H9 (cell line): ENCODE data around the gene ADAR. TPM values are rescaled to one million over a fixed set of nuclear protein-coding genes. Genes with fewer than 3 reads are reported as not detected.

Experiments used
- DNase-seq: peaks from one replicate; pipeline ENCODE4 v3.0.0-alpha.2; 2017
- H2AFZ ChIP-seq: one replicate; pipeline ENCODE4 v1.6.1; 2013; ENCODE audit warnings: mild to moderate bottlenecking, low read length, control low read depth, moderate library complexity
- H2AK5ac ChIP-seq: 2 replicates; pipeline ENCODE4 v1.6.1; 2013; ENCODE audit warnings: low read length, control low read depth, mixed read lengths; ENCODE audit not compliant: insufficient read length
- H2BK120ac ChIP-seq: one replicate; pipeline ENCODE4 v1.6.1; 2013; ENCODE audit warnings: low read depth, mild to moderate bottlenecking, low read length, control low read depth, inconsistent platforms; ENCODE audit not compliant: poor library complexity, severe bottlenecking
- H2BK12ac ChIP-seq: 2 replicates; pipeline ENCODE4 v1.6.1; 2013; ENCODE audit warnings: low read length, control low read depth, mixed read lengths, low read depth; ENCODE audit not compliant: insufficient read length
- H2BK15ac ChIP-seq: 2 replicates; pipeline ENCODE4 v1.6.1; 2013; ENCODE audit warnings: low read depth, low read length, control low read depth
- H2BK20ac ChIP-seq: one replicate; pipeline ENCODE4 v1.6.1; 2013; ENCODE audit warnings: low read depth, mild to moderate bottlenecking, low read length, control low read depth, inconsistent platforms; ENCODE audit not compliant: poor library complexity, severe bottlenecking
- H2BK5ac ChIP-seq: 2 replicates; pipeline ENCODE4 v1.6.1; 2013; ENCODE audit warnings: low read length, control low read depth, mixed read lengths; ENCODE audit not compliant: insufficient read length
- H3K14ac ChIP-seq: 2 replicates; pipeline ENCODE4 v1.6.1; 2013; ENCODE audit warnings: low read length, control low read depth; ENCODE audit not compliant: insufficient read depth
- H3K18ac ChIP-seq: 2 replicates; pipeline ENCODE4 v1.6.1; 2013; ENCODE audit warnings: low read depth, mild to moderate bottlenecking, mixed read lengths, low read length, control low read depth; ENCODE audit not compliant: insufficient read length
- H3K23ac ChIP-seq: 2 replicates; pipeline ENCODE4 v1.6.1; 2013; ENCODE audit warnings: low read length, control low read depth, mixed read lengths, low read depth; ENCODE audit not compliant: insufficient read length
- H3K23me2 ChIP-seq: 2 replicates; pipeline ENCODE4 v1.6.1; 2013; ENCODE audit warnings: low read depth, mild to moderate bottlenecking, mixed read lengths, low read length, control low read depth; ENCODE audit not compliant: insufficient read length, poor library complexity, severe bottlenecking
- H3K27ac ChIP-seq: 2 replicates; pipeline ENCODE4 v1.5.1; 2013; ENCODE audit warnings: low read length, control low read depth, mixed read lengths, low read depth; ENCODE audit not compliant: insufficient read length
- H3K27me3 ChIP-seq: 2 replicates; pipeline ENCODE4 v1.6.1; 2013; ENCODE audit warnings: low read length, control low read depth, inconsistent platforms; ENCODE audit not compliant: insufficient read depth
- H3K4ac ChIP-seq: 2 replicates; pipeline ENCODE4 v1.6.1; 2013; ENCODE audit warnings: low read depth, mild to moderate bottlenecking, control low read depth, inconsistent platforms, low read length, moderate library complexity
- H3K4me1 ChIP-seq: 2 replicates; pipeline ENCODE4 v1.6.1; 2013; ENCODE audit warnings: low read length, control low read depth, inconsistent platforms; ENCODE audit not compliant: insufficient read depth
- H3K4me2 ChIP-seq: 2 replicates; pipeline ENCODE4 v1.6.1; 2013; ENCODE audit warnings: low read length, control low read depth, mixed read lengths; ENCODE audit not compliant: insufficient read length, insufficient read depth
- H3K56ac ChIP-seq: 2 replicates; pipeline ENCODE4 v1.6.1; 2013; ENCODE audit warnings: low read depth, mild to moderate bottlenecking, mixed read lengths, low read length, control low read depth; ENCODE audit not compliant: insufficient read length
- H3K79me1 ChIP-seq: 2 replicates; pipeline ENCODE4 v1.6.1; 2013; ENCODE audit warnings: low read depth, mild to moderate bottlenecking, moderate library complexity, low read length, control low read depth, inconsistent platforms; ENCODE audit not compliant: insufficient read depth, poor library complexity, severe bottlenecking
- H3K79me2 ChIP-seq: 2 replicates; pipeline ENCODE4 v1.6.1; 2013; ENCODE audit warnings: low read length, control low read depth, inconsistent platforms; ENCODE audit not compliant: insufficient read depth
- H3K9ac ChIP-seq: 2 replicates; pipeline ENCODE4 v1.6.1; 2013; ENCODE audit warnings: low read length, control low read depth, mixed read lengths; ENCODE audit not compliant: insufficient read length; ENCODE audit errors: extremely low read depth
- H3K9me3 ChIP-seq: one replicate; pipeline ENCODE4 v1.6.1; 2013; ENCODE audit warnings: low read depth, low read length, inconsistent platforms; ENCODE audit not compliant: control insufficient read depth
- H3T11ph ChIP-seq: one replicate; pipeline ENCODE4 v1.6.1; 2013; ENCODE audit warnings: mild to moderate bottlenecking, low read length, control low read depth, inconsistent platforms
- H4K20me1 ChIP-seq: one replicate; pipeline ENCODE4 v1.6.1; 2013; ENCODE audit not compliant: control insufficient read depth, insufficient read length, insufficient read depth
- H4K5ac ChIP-seq: 2 replicates; pipeline ENCODE4 v1.6.1; 2013; ENCODE audit warnings: low read depth, mild to moderate bottlenecking, mixed read lengths, low read length, control low read depth; ENCODE audit not compliant: insufficient read length
- H4K8ac ChIP-seq: replicated peaks from 2 replicates; pipeline ENCODE4 v1.6.1; 2013; ENCODE audit warnings: low read length, control low read depth, mixed read lengths, low read depth; ENCODE audit not compliant: insufficient read length
- H4K91ac ChIP-seq: 2 replicates; pipeline ENCODE4 v1.6.1; 2013; ENCODE audit warnings: low read depth, mild to moderate bottlenecking, moderate library complexity, mixed read lengths, low read length, control low read depth; ENCODE audit not compliant: insufficient read length
- H3K27ac Mint-ChIP-seq, 3 experiments: 2 replicates in 2 of 3; 3 replicates in 1 of 3; pipeline ENCODE4 v1.8.0; 2020 to 2021; ENCODE audit warnings: mixed read lengths in 3 of 3, mild to moderate bottlenecking in 1 of 3, moderate library complexity in 1 of 3
- H3K27me3 Mint-ChIP-seq: 2 replicates; pipeline ENCODE4 v1.8.0; 2021; ENCODE audit warnings: low read depth, mild to moderate bottlenecking, moderate library complexity, mixed read lengths
- H3K36me3 Mint-ChIP-seq, 3 experiments: 2 replicates in 2 of 3; 3 replicates in 1 of 3; pipeline ENCODE4 v1.8.0; 2020 to 2021; ENCODE audit warnings: low read depth in 3 of 3, mixed read lengths in 3 of 3; ENCODE audit not compliant: insufficient read depth in 1 of 3
- H3K4me1 Mint-ChIP-seq, 2 experiments: 2 replicates each; pipeline ENCODE4 v1.8.0; 2020; ENCODE audit warnings: mixed read lengths in 2 of 2
- H3K4me3 Mint-ChIP-seq, 2 experiments: 2 replicates in 1 of 2; 3 replicates in 1 of 2; pipeline ENCODE4 v1.8.0; 2020 to 2021; ENCODE audit warnings: mild to moderate bottlenecking in 2 of 2, mixed read lengths in 2 of 2, moderate library complexity in 1 of 2
- H3K9me3 Mint-ChIP-seq, 2 experiments: 2 replicates in 1 of 2; 3 replicates in 1 of 2; pipeline ENCODE4 v1.8.0; 2020; ENCODE audit warnings: mild to moderate bottlenecking in 2 of 2, mixed read lengths in 2 of 2, moderate library complexity in 1 of 2
- WGBS: extraction: QIAGEN DNeasy Blood & Tissue Kit; methylation state at CpG from one replicate; pipeline ENCODE4 v1.1.7; 2013; ENCODE audit warnings: missing lambda C conversion rate, low lambda C conversion rate, mixed read lengths; ENCODE audit not compliant: insufficient read length; ENCODE audit errors: extremely low coverage; 5-methylcytosine and 5-hydroxymethylcytosine counted together
- long read RNA-seq: library from polyadenylated mRNA; unstranded; transcript quantifications from one replicate; pipeline ENCODE4 v2.0.0, GENCODE V29; 2020
- total RNA-seq: library from RNA; stranded (reverse); gene quantifications from 2 replicates; pipeline ENCODE4 v1.2.1, GENCODE V29; 2021
- TF ChIP-seq, protein P1 (sequence below): fragments of 200-600 bp; sonication (generic); conservative IDR thresholded peaks from 3 replicates; pipeline ENCODE4 v1.8.0; 2021; ENCODE audit warnings: antibody characterized with exemption, mild to moderate bottlenecking

Gene ADAR, protein sequence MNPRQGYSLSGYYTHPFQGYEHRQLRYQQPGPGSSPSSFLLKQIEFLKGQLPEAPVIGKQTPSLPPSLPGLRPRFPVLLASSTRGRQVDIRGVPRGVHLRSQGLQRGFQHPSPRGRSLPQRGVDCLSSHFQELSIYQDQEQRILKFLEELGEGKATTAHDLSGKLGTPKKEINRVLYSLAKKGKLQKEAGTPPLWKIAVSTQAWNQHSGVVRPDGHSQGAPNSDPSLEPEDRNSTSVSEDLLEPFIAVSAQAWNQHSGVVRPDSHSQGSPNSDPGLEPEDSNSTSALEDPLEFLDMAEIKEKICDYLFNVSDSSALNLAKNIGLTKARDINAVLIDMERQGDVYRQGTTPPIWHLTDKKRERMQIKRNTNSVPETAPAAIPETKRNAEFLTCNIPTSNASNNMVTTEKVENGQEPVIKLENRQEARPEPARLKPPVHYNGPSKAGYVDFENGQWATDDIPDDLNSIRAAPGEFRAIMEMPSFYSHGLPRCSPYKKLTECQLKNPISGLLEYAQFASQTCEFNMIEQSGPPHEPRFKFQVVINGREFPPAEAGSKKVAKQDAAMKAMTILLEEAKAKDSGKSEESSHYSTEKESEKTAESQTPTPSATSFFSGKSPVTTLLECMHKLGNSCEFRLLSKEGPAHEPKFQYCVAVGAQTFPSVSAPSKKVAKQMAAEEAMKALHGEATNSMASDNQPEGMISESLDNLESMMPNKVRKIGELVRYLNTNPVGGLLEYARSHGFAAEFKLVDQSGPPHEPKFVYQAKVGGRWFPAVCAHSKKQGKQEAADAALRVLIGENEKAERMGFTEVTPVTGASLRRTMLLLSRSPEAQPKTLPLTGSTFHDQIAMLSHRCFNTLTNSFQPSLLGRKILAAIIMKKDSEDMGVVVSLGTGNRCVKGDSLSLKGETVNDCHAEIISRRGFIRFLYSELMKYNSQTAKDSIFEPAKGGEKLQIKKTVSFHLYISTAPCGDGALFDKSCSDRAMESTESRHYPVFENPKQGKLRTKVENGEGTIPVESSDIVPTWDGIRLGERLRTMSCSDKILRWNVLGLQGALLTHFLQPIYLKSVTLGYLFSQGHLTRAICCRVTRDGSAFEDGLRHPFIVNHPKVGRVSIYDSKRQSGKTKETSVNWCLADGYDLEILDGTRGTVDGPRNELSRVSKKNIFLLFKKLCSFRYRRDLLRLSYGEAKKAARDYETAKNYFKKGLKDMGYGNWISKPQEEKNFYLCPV
- 228 and 236 TPM in 2 replicates for total RNA-seq
- long read RNA-seq, full-length matches to known transcripts = 9 of 206 reads
- long read RNA-seq, partial matches to known transcripts = 144 of 206 reads
- long read RNA-seq, other reads (novel, unspliced or antisense) = 53 of 206 reads

DNA sequence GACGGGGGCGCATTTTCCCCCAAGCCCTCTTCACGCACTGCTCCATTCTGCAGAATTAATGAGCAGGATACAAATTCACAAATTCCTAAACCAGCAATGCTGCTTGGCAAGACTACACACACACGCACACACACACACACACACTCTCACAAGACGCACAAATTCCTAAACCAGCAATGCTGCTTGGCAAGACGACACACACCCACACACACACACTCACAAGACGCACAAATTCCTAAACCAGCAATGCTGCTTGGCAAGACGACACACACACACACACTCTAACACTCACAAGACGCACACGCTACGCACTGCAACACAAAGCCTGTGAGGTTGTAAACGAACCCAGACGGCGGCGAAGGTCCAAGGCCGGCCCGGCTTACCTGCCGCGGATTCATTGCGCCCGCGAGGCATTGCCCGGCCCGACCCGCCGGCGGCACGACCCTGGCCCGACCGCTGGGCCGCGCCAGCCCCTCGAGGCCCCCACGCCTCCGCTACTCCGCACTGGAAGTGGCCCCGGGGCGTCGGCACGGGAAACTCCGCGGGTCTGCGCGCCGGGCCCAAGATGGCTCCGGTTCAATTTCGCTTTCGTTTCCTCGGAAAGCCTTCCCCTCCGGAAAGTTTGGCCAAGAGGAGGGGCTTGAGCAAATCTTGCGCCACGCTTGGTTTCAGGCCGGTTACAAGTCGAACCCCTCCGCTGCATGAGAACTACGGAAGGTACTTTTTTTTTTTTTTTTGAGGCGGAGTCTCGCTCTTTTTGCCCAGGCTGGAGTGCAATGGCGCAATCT lies at the start of gene ADAR:
Gene ADAR (minus strand): TSS at position 578 of the 788 bp plus-strand sequence. CDS start 180 bp downstream, at position 398.
- Histone ChIP-seq H4K8ac (no peak within 1 kb of the TSS), H2BK12ac (no peak within 1 kb of the TSS), H3T11ph (no peak within 1 kb of the TSS), H3K4ac (peak within 1 kb of the TSS; percentile 24; the same call in 1 of the 2 replicates), H2AFZ (no peak within 1 kb of the TSS), H2BK120ac (peak within 1 kb of the TSS; percentile 64), H3K79me2 (peaks cover 39% of the 10 kb centered on the region; the same call in 1 of the 2 replicates), H4K20me1 (peaks cover 2% of the 10 kb centered on the region), H2BK15ac (no peak within 1 kb of the TSS), H3K23me2 (peaks cover 12% of the 10 kb centered on the region), H4K91ac (no peak within 1 kb of the TSS), H3K23ac (peak within 1 kb of the TSS; percentile 95), H2AK5ac (no peak within 1 kb of the TSS), H3K9me3 (no peaks in the 10 kb centered on the region), H3K4me2 (peak within 1 kb of the TSS; percentile 98), H3K9ac (peak within 1 kb of the TSS; percentile 98), H3K79me1 (peaks cover 7% of the 10 kb centered on the region), H2BK5ac (peak within 1 kb of the TSS; percentile 95), H4K5ac (peak within 1 kb of the TSS; percentile 96), H2BK20ac (no peak within 1 kb of the TSS), H3K4me1 (peaks cover 7% of the 10 kb centered on the region; the same call in 1 of the 2 replicates), H3K27me3 (no peaks in the 10 kb centered on the region), H3K14ac (peak within 1 kb of the TSS; percentile 96), H3K27ac (peak within 1 kb of the TSS; percentile 92), H3K18ac (peak within 1 kb of the TSS; percentile 93), H3K56ac (peak within 1 kb of the TSS; percentile 90)
- Mint-ChIP-seq H3K27ac (peak within 1 kb of the TSS; percentile 98 to 100 (median 99)), H3K36me3 (peaks cover 15 to 16% (median 16%) of the 10 kb centered on the region in 3 experiments; a peak in 6 of 7 replicates), H3K9me3 (no peaks in the 10 kb centered on the region), H3K4me1 (peaks cover 66 to 67% of the 10 kb centered on the region in 2 experiments), H3K4me3 (peak within 1 kb of the TSS; percentile 83 to 98), H3K27me3 (no peaks in the 10 kb centered on the region; the same call in 1 of the 2 replicates)
- TF ChIP-seq, protein P1, sequence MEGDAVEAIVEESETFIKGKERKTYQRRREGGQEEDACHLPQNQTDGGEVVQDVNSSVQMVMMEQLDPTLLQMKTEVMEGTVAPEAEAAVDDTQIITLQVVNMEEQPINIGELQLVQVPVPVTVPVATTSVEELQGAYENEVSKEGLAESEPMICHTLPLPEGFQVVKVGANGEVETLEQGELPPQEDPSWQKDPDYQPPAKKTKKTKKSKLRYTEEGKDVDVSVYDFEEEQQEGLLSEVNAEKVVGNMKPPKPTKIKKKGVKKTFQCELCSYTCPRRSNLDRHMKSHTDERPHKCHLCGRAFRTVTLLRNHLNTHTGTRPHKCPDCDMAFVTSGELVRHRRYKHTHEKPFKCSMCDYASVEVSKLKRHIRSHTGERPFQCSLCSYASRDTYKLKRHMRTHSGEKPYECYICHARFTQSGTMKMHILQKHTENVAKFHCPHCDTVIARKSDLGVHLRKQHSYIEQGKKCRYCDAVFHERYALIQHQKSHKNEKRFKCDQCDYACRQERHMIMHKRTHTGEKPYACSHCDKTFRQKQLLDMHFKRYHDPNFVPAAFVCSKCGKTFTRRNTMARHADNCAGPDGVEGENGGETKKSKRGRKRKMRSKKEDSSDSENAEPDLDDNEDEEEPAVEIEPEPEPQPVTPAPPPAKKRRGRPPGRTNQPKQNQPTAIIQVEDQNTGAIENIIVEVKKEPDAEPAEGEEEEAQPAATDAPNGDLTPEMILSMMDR = no peak
- WGBS = no CpG with 5 or more reads among the region's 59 CpGs
- peak; percentile 67 for DNase-seq
